Tibial artery (tissue), 4 donors: ENCODE results near the gene SLC31A1.

ENCODE experiments used
- DNase-seq, 2 donors: peaks; one replicate each; pipeline ENCODE4 v3.0.0-alpha.2; 2019
- H3K27ac ChIP-seq, 2 donors: fragments of 200-600 bp; sonication (generic) in 1 of 2; 1 replicate in 1 of 2; 2 replicates in 1 of 2; pipeline ENCODE4 v1.5.1; 2018 to 2019; ENCODE audit warnings: mild to moderate bottlenecking in 1 of 2
- H3K27me3 ChIP-seq, 2 donors: fragments of 200-600 bp; sonication (generic) in 1 of 2; one replicate each; pipeline versions ENCODE4 v1.5.1 to v1.6.0; 2016 to 2019
- H3K36me3 ChIP-seq, 3 donors: fragments of 200-600 bp; sonication (generic) in 2 of 3; one replicate each; pipeline ENCODE4 v1.5.1; 2016 to 2019; ENCODE audit warnings: mild to moderate bottlenecking in 2 of 3
- H3K4me1 ChIP-seq, 4 donors: fragments of 200-600 bp; sonication (generic) in 2 of 4; 1 replicate in 3 of 4; 2 replicates in 1 of 4; pipeline ENCODE4 v1.5.1; 2016 to 2019
- H3K4me3 ChIP-seq, 2 donors: fragments of 200-600 bp; sonication (generic) in 1 of 2; 1 replicate in 1 of 2; 2 replicates in 1 of 2; pipeline ENCODE4 v1.5.1; 2018 to 2019; ENCODE audit warnings: mild to moderate bottlenecking in 2 of 2
- H3K9me3 ChIP-seq, 3 donors: fragments of 200-600 bp; sonication (generic) in 1 of 3; one replicate each; pipeline ENCODE4 v1.5.1; 2016 to 2019
- CTCF ChIP-seq, 2 experiments: fragments of 200-600 bp in 1 of 2; fragments of 450-650 bp in 1 of 2; IDR thresholded peaks; one replicate each; pipeline ENCODE4 v1.5.1; 2017 to 2019; ENCODE audit warnings: antibody characterized with exemption in 2 of 2, mild to moderate bottlenecking in 1 of 2, moderate library complexity in 1 of 2
- intact Hi-C: fragments of 100-400 bp; cut with DNase I; formaldehyde crosslinking; loops from one replicate; pipeline ENCODE4 v1.15.0; 2023; ENCODE audit warnings: low total_unique reads

SLC31A1 gene

DNA sequence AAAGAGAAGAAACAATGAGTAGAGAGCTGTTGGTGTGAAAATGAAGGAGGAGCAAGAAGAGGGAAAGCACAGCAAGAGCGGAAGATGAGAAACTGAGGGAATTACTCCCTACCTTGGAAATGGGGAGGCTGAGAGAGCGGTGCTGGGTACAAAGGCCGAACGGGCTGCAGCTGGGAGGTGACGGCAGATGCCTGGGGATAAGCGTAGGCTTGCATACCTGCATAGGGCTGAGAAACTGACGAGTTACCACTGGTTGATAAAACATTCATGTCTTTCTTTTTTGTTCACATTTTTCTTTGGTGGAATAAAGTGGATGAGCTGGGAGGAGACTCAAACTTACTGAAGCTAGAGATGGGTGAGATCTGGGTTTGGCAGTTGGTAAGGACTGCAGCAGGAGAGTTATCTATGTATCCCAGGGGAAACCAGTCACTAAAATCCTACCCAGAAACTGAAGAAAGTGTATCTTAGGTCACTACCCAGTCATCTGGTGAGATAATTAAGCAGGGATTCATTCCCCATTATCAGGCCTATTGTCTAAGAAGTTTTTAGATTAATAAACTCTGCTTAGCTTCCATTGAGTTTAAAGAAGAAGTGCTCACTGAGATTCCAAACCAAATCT, 35.1 kb upstream of the SLC31A1 start:
- intact Hi-C loops, result no loop called here
- Histone ChIP-seq H3K27me3 (no peaks in the 10 kb centered on the region), H3K9me3 (no peaks in the 10 kb centered on the region), H3K36me3 (peaks cover 85 to 96% (median 90%) of the 10 kb centered on the region in 3 donors), H3K4me3 (no peak overlapping the region), H3K27ac (no peak overlapping the region), H3K4me1 (no peaks in the 10 kb centered on the region)
- DNase-seq, result no peak
- no peak for TF ChIP-seq CTCF (IDR thresholded peaks at IDR 0.05)

DNA sequence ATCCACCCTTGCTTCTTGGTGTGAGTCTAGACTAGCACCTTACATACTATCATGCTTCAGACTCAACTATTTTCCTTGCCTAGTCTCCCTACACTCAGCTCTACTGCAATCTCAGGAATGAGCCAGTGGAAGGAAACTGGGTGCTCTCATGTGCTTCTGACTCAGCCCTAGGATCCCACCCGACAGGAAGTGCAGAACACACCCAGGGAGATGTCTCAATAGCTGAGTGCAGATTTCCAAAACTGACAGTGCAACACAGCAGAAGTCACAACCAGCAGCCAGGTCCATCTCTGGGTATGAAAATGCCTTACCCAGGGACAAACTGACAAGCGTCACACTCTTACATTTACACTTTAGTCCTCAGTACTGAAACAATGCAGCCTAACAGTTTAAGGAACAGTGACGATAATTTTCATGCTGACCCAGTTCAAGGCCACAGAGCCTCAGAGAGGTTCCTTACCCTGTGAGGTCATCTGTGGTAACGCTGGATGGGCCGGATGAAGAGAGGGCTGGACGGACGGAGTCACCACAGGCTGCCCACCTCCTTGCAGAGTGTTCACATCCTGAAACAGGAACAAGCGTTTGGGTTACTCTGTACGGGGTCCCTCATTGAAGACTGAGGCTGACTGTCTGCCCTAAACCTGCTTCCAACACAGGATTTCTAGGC, 33.3 kb upstream of the SLC31A1 start:
- peak overlapping the region in 1 of 2 donors; percentile 29 for H3K27ac ChIP-seq
- H3K27me3 ChIP-seq, result no peaks in the 10 kb centered on the region
- no peak overlapping the region for H3K4me3 ChIP-seq
- no peaks in the 10 kb centered on the region for H3K9me3 ChIP-seq
- peaks cover 73 to 91% (median 82%) of the 10 kb centered on the region in 3 donors for H3K36me3 ChIP-seq
- no peaks in the 10 kb centered on the region for H3K4me1 ChIP-seq
- intact Hi-C loops, result no loop called here
- TF ChIP-seq CTCF (IDR thresholded peaks at IDR 0.05), result no peak
- peak; percentile 82 to 86 for DNase-seq

- H3K27me3 ChIP-seq, result no peaks in the 10 kb centered on the region
- H3K4me1 ChIP-seq, result no peaks in the 10 kb centered on the region
- DNase-seq, result no peak
- H3K27ac ChIP-seq, result no peak overlapping the region
- intact Hi-C loops, result no loop called here
- no peak overlapping the region for H3K4me3 ChIP-seq
- TF ChIP-seq CTCF (IDR thresholded peaks at IDR 0.05), result no peak
- no peaks in the 10 kb centered on the region for H3K9me3 ChIP-seq
- H3K36me3 ChIP-seq, result peaks cover 63 to 80% (median 74%) of the 10 kb centered on the region in 3 donors
Observed at GRCh38 chr9:113192455-113192854, 28.9 kb upstream of the SLC31A1 start.

DNA sequence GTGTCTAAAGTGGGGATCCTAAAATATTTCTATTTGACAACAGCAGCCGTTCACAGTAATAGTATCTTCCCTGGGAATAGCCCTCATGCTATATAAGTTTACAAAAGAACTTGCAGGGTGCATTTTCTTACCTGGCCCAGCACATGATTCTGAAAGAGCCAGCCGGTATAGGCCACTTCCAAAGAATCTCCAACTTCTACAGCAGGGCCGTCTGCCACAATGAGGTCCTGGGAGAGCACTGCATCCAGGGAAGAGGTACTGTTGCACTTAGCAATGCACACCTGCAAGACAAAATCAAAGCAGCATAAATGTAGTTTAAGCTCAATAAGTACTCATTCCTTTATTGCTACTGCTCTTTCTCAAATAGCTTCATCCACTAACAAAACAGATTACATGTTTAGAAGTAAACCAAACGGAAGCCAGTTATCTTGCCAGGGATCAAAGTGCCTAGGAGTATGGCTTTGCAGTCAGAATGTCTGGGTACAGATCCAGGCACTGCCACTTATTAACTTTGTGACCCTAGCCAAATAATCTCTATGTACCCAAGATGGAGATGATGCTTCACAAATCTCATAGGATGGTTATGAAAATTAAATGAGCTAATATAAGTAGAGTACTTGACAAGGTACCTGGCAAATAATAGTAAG, 21.5 kb upstream of the SLC31A1 start:
- Histone ChIP-seq H3K9me3 (no peaks in the 10 kb centered on the region), H3K27ac (no peak overlapping the region), H3K4me1 (no peaks in the 10 kb centered on the region), H3K4me3 (no peak overlapping the region), H3K27me3 (no peaks in the 10 kb centered on the region), H3K36me3 (peaks cover 59 to 91% (median 90%) of the 10 kb centered on the region in 3 donors)
- DNase-seq, result no peak
- intact Hi-C loops, result no loop called here
- TF ChIP-seq CTCF (IDR thresholded peaks at IDR 0.05), result no peak

DNA sequence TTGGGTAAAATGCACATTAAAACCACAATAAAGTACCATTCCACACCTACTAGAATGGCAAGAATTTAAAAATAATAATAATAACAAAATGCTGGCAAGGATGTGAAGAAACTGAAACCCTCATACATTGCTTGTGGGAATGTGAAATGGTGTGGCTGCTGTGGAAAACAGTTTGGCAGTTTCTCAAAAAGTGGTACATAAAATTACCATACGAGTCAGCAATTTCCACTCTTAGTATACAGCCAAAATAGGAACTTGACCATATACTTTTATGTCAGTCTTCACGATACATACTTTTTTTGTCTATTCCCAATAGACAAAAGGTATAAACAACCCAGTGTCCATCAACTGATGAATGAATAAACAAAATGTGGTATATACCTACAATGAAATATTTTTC, 15.9 kb upstream of the SLC31A1 start:
- Histone ChIP-seq H3K9me3 (no peaks in the 10 kb centered on the region), H3K27me3 (no peaks in the 10 kb centered on the region), H3K27ac (no peak overlapping the region), H3K4me3 (no peak overlapping the region), H3K4me1 (no peaks in the 10 kb centered on the region), H3K36me3 (peaks cover 49 to 88% (median 78%) of the 10 kb centered on the region in 3 donors)
- no peak for DNase-seq
- intact Hi-C loops, result no loop called here
- no peak for TF ChIP-seq CTCF (IDR thresholded peaks at IDR 0.05)
